ENCODE data around the gene TEK. TPM values are rescaled to one million over a fixed set of nuclear protein-coding genes. Genes with fewer than 3 reads are reported as not detected.

The TEK gene
- total and polyA plus RNA-seq, 10 of the 15 experiments (the other 5 are each of a cell fraction or from before 2014, with no cell fraction given), result not detected

GRCh38 chr9:27157736-27158135 lies 48.7 kb downstream of the TEK start (continued):
- TF ChIP-seq IRF3 (IDR thresholded peaks at IDR 0.05) (no peak), IRF5 (IDR thresholded peaks at IDR 0.05; ENCODE audit: borderline replicate concordance) (no peak), BHLHE40 (IDR thresholded peaks at IDR 0.05; ENCODE audit: borderline replicate concordance in 1 of 2, low read depth in 2 of 2, low read length in 1 of 2) (no peak), IKZF2 (IDR thresholded peaks at IDR 0.05) (no peak), USF2 (IDR thresholded peaks at IDR 0.05; ENCODE audit: borderline replicate concordance, low read depth, low read length) (no peak)

GRCh38 chr9:27160636-27161035 lies 51.6 kb downstream of the TEK start:
- POLR2A ChIA-PET, result no interaction called here
- Histone ChIP-seq H3K27ac (ENCODE audit: control insufficient read depth, insufficient read depth) (no peak overlapping the region), H3K4me1 (ENCODE audit: control insufficient read depth, insufficient read depth, low read length) (no peaks in the 10 kb centered on the region), H3K36me3 (ENCODE audit: control insufficient read depth in 2 of 2, insufficient read depth in 2 of 2, low read length in 1 of 2) (no peaks in the 10 kb centered on the region), H3K4me2 (ENCODE audit: control insufficient read depth, insufficient read depth) (no peak overlapping the region), H3K27me3 (replicated peaks in 1 of 2; ENCODE audit: control insufficient read depth in 2 of 2, insufficient read depth in 2 of 2, low read length in 1 of 2) (no peaks in the 10 kb centered on the region), H3K9me3 (replicated peaks; ENCODE audit: control insufficient read depth, insufficient read depth, low read length) (no peaks in the 10 kb centered on the region), H3K4me3 (no peak overlapping the region), H2AFZ (ENCODE audit: control insufficient read depth, low read depth, low read length) (no peak overlapping the region), H3K9ac (ENCODE audit: control insufficient read depth, insufficient read depth, low read length) (no peak overlapping the region), H3K79me2 (ENCODE audit: control insufficient read depth, insufficient read depth, low read length) (no peaks in the 10 kb centered on the region), H4K20me1 (ENCODE audit: control insufficient read depth, insufficient read depth) (no peaks in the 10 kb centered on the region)
- TF ChIP-seq NFYA (IDR thresholded peaks at IDR 0.05; ENCODE audit: borderline replicate concordance, low read depth, low read length) (no peak), STAT1 (conservative IDR thresholded peaks at IDR 0.05) (no peak), NR2C2 (IDR thresholded peaks at IDR 0.05; ENCODE audit: borderline replicate concordance, control insufficient read depth, insufficient read length, low read depth) (no peak), ETV6 (conservative IDR thresholded peaks at IDR 0.05 in 1 of 2, IDR thresholded peaks at IDR 0.05 in 1 of 2; ENCODE audit: borderline replicate concordance in 1 of 2, low read depth in 1 of 2) (no peak), GABPA (IDR thresholded peaks at IDR 0.05; ENCODE audit: low read depth) (no peak), PAX5 (IDR thresholded peaks at IDR 0.05; ENCODE audit: borderline replicate concordance, low read depth, low read length) (no peak), EED (IDR thresholded peaks at IDR 0.05; ENCODE audit: low read depth) (no peak), SUPT20H (IDR thresholded peaks at IDR 0.05; ENCODE audit: borderline replicate concordance, control insufficient read depth, low read depth, low read length) (no peak)
- CTCF ChIA-PET, result no interaction called here
- DNase-seq (ENCODE audit: low read depth, low spot score) (no peak), ATAC-seq (no peak), FAIRE-seq (no peak)
- in situ Hi-C loops (cut with MboI) (loop anchor here (5.0 kb wide), 1 partner anchor 48 kb away; no protein-coding TSS in a partner anchor), intact Hi-C loops (cut with micrococcal nuclease; ENCODE audit: unreplicated experiment) (no loop called here)
- RAD21 ChIA-PET (ENCODE audit: unreplicated experiment), result no interaction called here
- no TSS peak for BruUV-seq (replicated peaks)
- SMC1A ChIA-PET (ENCODE audit: uncharacterized antibody, unreplicated experiment), result no interaction called here
- 9% methylated on average over 2 of the region's 2 CpGs for WGBS (ENCODE audit: insufficient coverage, insufficient replicate concordance, low lambda C conversion rate, missing lambda C conversion rate)

Data from GM12878 (cell line).